Measurements from ENCODE around the gene ADAMTSL5. TPM values are rescaled to one million over a fixed set of nuclear protein-coding genes. Genes with fewer than 3 reads are reported as not detected.
"Not testable (repeated sequence)": the region's sequence is repeated elsewhere in the genome, so short reads cannot be mapped to it uniquely, and the experiment has no call there.

ADAMTSL5 gene
- total and polyA plus RNA-seq, 3 experiments from 2014 or later = 1.0 to 2.7 (median 2.3) TPM

DNA sequence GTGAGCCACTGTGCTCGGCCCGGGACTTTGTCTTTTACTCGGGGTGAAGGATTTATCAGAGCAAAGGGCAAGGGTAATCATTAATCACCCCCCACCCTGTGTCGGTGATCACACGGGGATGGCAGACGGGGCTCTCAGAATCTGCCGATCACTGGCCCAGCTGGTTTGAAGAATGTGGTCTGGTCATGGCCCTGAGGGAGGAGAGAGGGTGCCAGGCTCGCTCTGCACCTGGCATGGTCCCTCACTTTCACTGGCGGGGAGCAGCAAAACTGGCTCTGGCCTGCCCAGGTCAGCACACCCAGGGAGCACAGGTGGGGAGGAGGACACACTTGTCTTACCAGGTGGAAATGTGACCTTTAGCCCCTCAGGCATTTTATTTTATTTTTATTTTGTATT, 11.6 kb downstream of the ADAMTSL5 start:
- H3K4me3 Mint-ChIP-seq = no peak overlapping the region
- H3K27me3 Mint-ChIP-seq = peaks cover 10 to 23% of the 10 kb centered on the region in 2 donors
- peaks cover 0 to 6% (median 3%) of the 10 kb centered on the region in 3 donors for H3K4me1 Mint-ChIP-seq
- Histone ChIP-seq H3K4me3 (ENCODE audit: low read length) (no peak overlapping the region), H3K9me3 (ENCODE audit: low read length) (no peaks in the 10 kb centered on the region), H3K27me3 (ENCODE audit: insufficient read depth, low read length, poor library complexity, severe bottlenecking) (peaks cover 9% of the 10 kb centered on the region), H3K4me1 (ENCODE audit: insufficient read depth, low read length) (peaks cover 8% of the 10 kb centered on the region), H3K36me3 (ENCODE audit: insufficient read depth, low read length) (no peaks in the 10 kb centered on the region), H3K27ac (ENCODE audit: low read depth, low read length) (no peak overlapping the region)
- DNase-seq = no peak
- no peaks in the 10 kb centered on the region for H3K9me3 Mint-ChIP-seq
- ChIA-PET POLR2A (no interaction called here), CTCF (interaction anchor here (1.5 kb wide), 1 partner anchor 13 kb away, joined by 3 read pairs; no protein-coding TSS in a partner anchor)
- no peak overlapping the region for H3K27ac Mint-ChIP-seq
- no peaks in the 10 kb centered on the region for H3K36me3 Mint-ChIP-seq

DNA sequence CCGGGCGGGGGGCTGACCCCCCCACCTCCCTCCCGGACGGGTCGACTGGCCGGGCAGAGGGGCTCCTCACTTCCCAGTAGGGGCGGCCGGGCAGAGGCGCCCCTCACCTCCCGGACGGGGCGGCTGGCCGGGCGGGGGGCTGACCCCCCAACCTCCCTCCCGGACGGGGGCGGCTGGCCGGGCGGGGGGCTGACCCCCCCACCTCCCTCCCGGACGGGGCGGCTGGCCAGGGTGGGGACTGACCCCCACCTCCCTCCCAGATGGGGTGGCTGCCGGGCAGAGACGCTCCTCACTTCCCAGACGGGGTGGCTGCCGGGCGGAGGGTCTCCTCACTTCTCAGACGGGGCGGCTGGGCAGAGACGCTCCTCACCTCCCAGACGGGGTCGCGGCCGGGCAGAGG, 13.6 kb downstream of the ADAMTSL5 start:
- H3K27ac Mint-ChIP-seq; H3K36me3 Mint-ChIP-seq; H3K4me1 ChIP-seq (ENCODE audit: insufficient read depth, low read length); H3K9me3 Mint-ChIP-seq; POLR2A ChIA-PET; H3K4me3 Mint-ChIP-seq; H3K4me1 Mint-ChIP-seq; DNase-seq; H3K27ac ChIP-seq (ENCODE audit: low read depth, low read length); H3K27me3 ChIP-seq (ENCODE audit: insufficient read depth, low read length, poor library complexity, severe bottlenecking); H3K4me3 ChIP-seq (ENCODE audit: low read length); H3K36me3 ChIP-seq (ENCODE audit: insufficient read depth, low read length); CTCF ChIA-PET; H3K9me3 ChIP-seq (ENCODE audit: low read length): not testable (repeated sequence)
- peaks cover 4 to 11% of the 10 kb centered on the region in 2 donors for H3K27me3 Mint-ChIP-seq

DNA sequence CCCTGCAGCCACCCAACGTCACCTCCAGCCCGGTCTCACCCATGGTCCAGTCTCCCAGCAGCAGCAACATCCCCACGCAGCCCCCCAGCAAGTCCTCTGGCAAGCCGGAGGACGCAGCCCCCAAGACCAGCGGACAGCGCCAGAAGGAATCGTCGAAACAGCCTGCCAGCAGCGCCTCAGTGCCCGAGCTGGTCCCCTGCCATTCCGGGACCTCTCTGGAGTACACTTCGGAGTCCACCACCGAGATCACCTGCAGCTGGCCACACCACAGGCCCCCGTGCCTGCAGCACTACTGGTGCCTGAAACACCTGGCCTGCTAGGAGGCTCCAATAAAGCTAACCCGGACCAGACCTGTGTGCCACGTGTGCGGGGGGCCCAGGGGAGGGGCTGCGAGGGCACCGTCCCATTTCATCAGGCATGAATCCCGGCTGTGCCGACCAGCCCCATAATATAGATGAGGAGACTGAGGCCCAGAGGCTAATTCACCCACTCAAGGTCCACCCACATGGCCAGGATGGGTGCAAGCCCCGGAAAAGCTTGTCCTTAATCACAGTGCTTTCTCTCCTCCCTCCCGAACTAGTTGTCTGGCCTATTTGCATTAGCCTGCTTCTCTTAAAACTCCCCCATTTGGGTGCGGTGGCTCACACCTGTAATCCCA, 15.1 kb downstream of the ADAMTSL5 start:
- Histone ChIP-seq H3K4me3 (ENCODE audit: low read length) (no peak overlapping the region), H3K4me1 (ENCODE audit: insufficient read depth, low read length) (no peaks in the 10 kb centered on the region), H3K9me3 (ENCODE audit: low read length) (no peaks in the 10 kb centered on the region), H3K36me3 (ENCODE audit: insufficient read depth, low read length) (no peaks in the 10 kb centered on the region), H3K27me3 (ENCODE audit: insufficient read depth, low read length, poor library complexity, severe bottlenecking) (no peaks in the 10 kb centered on the region), H3K27ac (ENCODE audit: low read depth, low read length) (no peak overlapping the region)
- ChIA-PET POLR2A (interaction anchor here (0.6 kb wide), 1 partner anchor 170 kb away, joined by 5 read pairs; no protein-coding TSS in a partner anchor), CTCF (no interaction called here)
- H3K27me3 Mint-ChIP-seq = peaks cover 4 to 6% of the 10 kb centered on the region in 2 donors
- peaks cover 0 to 2% (median 0%) of the 10 kb centered on the region in 3 donors for H3K4me1 Mint-ChIP-seq
- no peak for DNase-seq
- H3K36me3 Mint-ChIP-seq = no peaks in the 10 kb centered on the region
- no peak overlapping the region for H3K27ac Mint-ChIP-seq
- H3K9me3 Mint-ChIP-seq = no peaks in the 10 kb centered on the region
- no peak overlapping the region for H3K4me3 Mint-ChIP-seq

GRCh38 chr19:1496714-1497577, 15.9 kb downstream of the ADAMTSL5 start:
- Histone ChIP-seq H3K4me1 (ENCODE audit: insufficient read depth, low read length) (no peaks in the 10 kb centered on the region), H3K27me3 (ENCODE audit: insufficient read depth, low read length, poor library complexity, severe bottlenecking) (no peaks in the 10 kb centered on the region), H3K27ac (ENCODE audit: low read depth, low read length) (no peak overlapping the region), H3K4me3 (ENCODE audit: low read length) (no peak overlapping the region), H3K9me3 (ENCODE audit: low read length) (no peaks in the 10 kb centered on the region), H3K36me3 (ENCODE audit: insufficient read depth, low read length) (no peaks in the 10 kb centered on the region)
- H3K4me1 Mint-ChIP-seq = peaks cover 0 to 1% (median 0%) of the 10 kb centered on the region in 3 donors
- no peak overlapping the region for H3K27ac Mint-ChIP-seq
- ChIA-PET POLR2A (no interaction called here), CTCF (no interaction called here)
- H3K9me3 Mint-ChIP-seq = no peaks in the 10 kb centered on the region
- H3K36me3 Mint-ChIP-seq = no peaks in the 10 kb centered on the region
- H3K27me3 Mint-ChIP-seq = peaks cover 3 to 4% of the 10 kb centered on the region in 2 donors
- H3K4me3 Mint-ChIP-seq = peak overlapping the region in 1 of 7 donors; percentile 36
- DNase-seq = no peak

DNA sequence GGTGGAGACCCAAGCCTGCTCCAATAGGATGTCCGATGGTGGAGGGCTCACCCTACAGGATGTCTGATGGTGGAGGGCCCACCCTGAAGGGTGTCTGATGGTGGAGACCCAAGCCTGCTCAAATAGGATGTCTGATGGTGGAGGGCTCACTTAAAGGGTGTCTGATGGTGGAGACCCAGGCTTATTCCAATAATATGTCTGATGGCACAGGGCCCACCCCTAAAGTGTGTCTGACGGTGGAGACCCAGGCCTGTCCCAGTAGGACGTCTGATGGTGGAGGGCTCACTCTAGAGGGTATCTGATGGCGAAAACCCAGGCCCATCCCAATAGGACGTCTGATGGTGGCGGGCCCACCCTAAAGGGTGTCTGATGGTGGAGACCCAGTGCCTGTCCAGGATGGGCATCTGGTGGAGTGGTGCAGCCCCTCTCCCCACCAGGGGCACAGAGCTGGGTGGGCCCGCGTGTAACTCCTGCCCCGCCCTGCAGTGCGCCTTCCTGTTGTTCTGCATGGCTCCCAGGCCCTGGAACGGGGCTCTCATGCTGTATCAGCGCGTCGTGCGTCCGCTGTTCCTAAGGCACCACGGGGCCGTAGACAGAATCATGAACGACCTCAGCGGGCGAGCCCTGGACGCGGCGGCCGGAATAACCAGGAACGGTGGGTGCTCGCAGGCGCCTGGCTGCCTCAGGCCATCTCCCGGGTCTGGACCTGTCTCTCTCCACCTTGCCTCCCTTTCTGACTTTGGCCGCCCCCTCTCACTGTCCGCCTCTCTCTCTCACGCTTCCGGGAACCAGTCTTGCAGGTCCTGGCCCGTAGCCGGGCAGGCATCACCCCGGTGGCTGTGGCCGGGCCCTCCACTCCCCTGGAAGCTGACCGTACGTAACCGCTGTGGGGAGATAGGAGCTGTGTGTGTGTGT, 16.8 kb downstream of the ADAMTSL5 start:
- no peak overlapping the region for H3K27ac Mint-ChIP-seq

DNA sequence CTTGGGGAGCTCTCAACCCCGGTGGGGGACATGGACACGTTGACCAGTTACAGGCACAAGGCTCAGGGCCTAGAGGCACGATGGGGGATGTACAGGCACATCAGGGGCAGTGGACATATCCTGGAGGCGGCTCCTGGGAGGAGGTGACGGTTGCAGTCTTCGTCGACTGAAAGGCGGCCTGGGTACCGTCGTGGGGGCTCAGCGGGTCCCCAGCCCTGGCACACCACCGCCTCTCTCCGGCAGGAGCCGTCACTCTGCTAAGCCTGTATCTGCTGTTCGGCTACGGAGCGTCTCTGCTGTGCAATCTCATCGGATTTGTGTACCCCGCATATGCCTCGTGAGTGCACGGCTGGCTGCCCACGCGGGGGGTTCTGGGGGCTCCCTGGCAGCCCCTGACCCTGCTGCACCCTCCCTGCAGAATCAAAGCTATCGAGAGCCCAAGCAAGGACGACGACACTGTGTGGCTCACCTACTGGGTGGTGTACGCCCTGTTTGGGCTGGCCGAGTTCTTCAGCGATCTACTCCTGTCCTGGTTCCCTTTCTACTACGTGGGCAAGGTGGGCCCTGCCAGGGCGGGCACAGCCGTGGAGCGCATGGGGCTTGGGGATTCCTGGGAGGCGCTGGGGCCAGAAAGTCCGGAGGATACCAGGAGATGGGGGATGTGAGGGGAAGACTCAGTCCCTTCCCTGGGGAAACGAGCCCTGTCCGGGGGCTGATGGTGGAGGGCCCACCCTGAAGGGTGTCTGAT, 17.6 kb downstream of the ADAMTSL5 start:
- H3K27ac Mint-ChIP-seq = no peak overlapping the region
- peaks cover 0 to 3% (median 0%) of the 10 kb centered on the region in 3 donors for H3K36me3 Mint-ChIP-seq

More for the DNA sequence above, 16.8 kb downstream of the ADAMTSL5 start:
- ChIA-PET CTCF (no interaction called here), POLR2A (no interaction called here)
- no peak overlapping the region for H3K4me3 Mint-ChIP-seq
- Histone ChIP-seq H3K27me3 (ENCODE audit: insufficient read depth, low read length, poor library complexity, severe bottlenecking) (no peaks in the 10 kb centered on the region), H3K36me3 (ENCODE audit: insufficient read depth, low read length) (no peaks in the 10 kb centered on the region), H3K9me3 (ENCODE audit: low read length) (no peaks in the 10 kb centered on the region), H3K4me1 (ENCODE audit: insufficient read depth, low read length) (no peaks in the 10 kb centered on the region), H3K4me3 (ENCODE audit: low read length) (no peak overlapping the region), H3K27ac (ENCODE audit: low read depth, low read length) (no peak overlapping the region)
- peaks cover 1 to 6% of the 10 kb centered on the region in 2 donors for H3K27me3 Mint-ChIP-seq
- peaks cover 3 to 6% (median 4%) of the 10 kb centered on the region in 3 donors for H3K4me1 Mint-ChIP-seq
- no peaks in the 10 kb centered on the region for H3K36me3 Mint-ChIP-seq
- no peak for DNase-seq
- H3K9me3 Mint-ChIP-seq = no peaks in the 10 kb centered on the region

DNA sequence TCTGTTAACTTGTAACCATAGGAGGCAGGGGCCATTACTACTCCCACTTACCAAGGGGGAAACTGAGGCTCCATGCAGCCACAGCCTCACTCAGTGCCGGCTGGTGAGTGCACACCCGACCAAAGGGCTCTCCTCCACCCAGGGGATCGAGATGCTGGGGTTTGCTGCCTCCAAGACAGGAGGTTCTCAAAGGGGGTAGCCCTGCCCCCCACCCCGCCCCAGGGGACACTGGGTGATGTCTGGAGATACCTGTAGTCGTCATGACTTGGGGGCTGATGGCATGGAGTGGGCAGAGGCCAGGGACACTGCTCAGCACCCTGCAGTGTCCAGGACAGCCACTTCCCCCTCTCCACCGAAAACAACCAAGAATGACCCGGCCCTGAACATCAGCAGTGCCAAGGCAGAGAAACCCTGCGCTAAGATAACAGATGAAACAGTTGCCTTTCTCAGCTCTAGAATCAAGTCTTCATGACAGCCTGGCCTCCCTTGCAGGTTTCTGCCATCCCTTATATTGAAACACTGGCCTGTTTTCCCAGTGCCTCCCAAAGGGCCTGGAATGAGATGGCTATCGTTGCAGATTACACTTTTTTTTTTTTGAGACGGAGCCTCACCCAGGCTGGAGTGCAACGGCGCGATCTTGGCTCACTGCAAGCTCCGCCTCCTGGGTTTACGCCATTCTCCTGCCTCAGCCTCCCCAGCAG, 18.6 kb downstream of the ADAMTSL5 start:
- CTCF ChIA-PET = interaction anchor here (0.9 kb wide), 1 partner anchor 49 kb away, joined by 5 read pairs; no protein-coding TSS in a partner anchor
- no peaks in the 10 kb centered on the region for H3K9me3 Mint-ChIP-seq
- H3K9me3 ChIP-seq (ENCODE audit: low read length) = no peaks in the 10 kb centered on the region

More for the DNA sequence above, 17.6 kb downstream of the ADAMTSL5 start:
- Mint-ChIP-seq H3K9me3 (no peaks in the 10 kb centered on the region), H3K27me3 (peaks cover 0 to 6% of the 10 kb centered on the region in 2 donors), H3K4me3 (no peak overlapping the region), H3K4me1 (peaks cover 7 to 11% (median 9%) of the 10 kb centered on the region in 3 donors)
- H3K9me3 ChIP-seq (ENCODE audit: low read length) = no peaks in the 10 kb centered on the region
- H3K27ac ChIP-seq (ENCODE audit: low read depth, low read length) = no peak overlapping the region
- no peak overlapping the region for H3K4me3 ChIP-seq (ENCODE audit: low read length)
- no peaks in the 10 kb centered on the region for H3K27me3 ChIP-seq (ENCODE audit: insufficient read depth, low read length, poor library complexity, severe bottlenecking)
- no peaks in the 10 kb centered on the region for H3K36me3 ChIP-seq (ENCODE audit: insufficient read depth, low read length)
- POLR2A ChIA-PET = no interaction called here
- H3K4me1 ChIP-seq (ENCODE audit: insufficient read depth, low read length) = no peaks in the 10 kb centered on the region
- CTCF ChIA-PET = no interaction called here
- no peak for DNase-seq

More for the DNA sequence above, 18.6 kb downstream of the ADAMTSL5 start:
- peak overlapping the region in 1 of 7 donors; percentile 19 for H3K4me3 Mint-ChIP-seq
- peaks cover 0 to 6% of the 10 kb centered on the region in 2 donors for H3K27me3 Mint-ChIP-seq
- peaks cover 8% of the 10 kb centered on the region for H3K4me1 ChIP-seq (ENCODE audit: insufficient read depth, low read length)
- H3K27ac Mint-ChIP-seq = no peak overlapping the region
- no peaks in the 10 kb centered on the region for H3K36me3 ChIP-seq (ENCODE audit: insufficient read depth, low read length)
- peaks cover 0 to 3% (median 0%) of the 10 kb centered on the region in 3 donors for H3K36me3 Mint-ChIP-seq
- DNase-seq = no peak
- POLR2A ChIA-PET = no interaction called here
- no peak overlapping the region for H3K27ac ChIP-seq (ENCODE audit: low read depth, low read length)
- no peaks in the 10 kb centered on the region for H3K27me3 ChIP-seq (ENCODE audit: insufficient read depth, low read length, poor library complexity, severe bottlenecking)
- H3K4me3 ChIP-seq (ENCODE audit: low read length) = no peak overlapping the region
- H3K4me1 Mint-ChIP-seq = peaks cover 7 to 17% (median 13%) of the 10 kb centered on the region in 3 donors

Data from CD8-positive, alpha-beta memory T cell (primary cell).